Measurements from ENCODE around the gene TREML4. TPM values are rescaled to one million over a fixed set of nuclear protein-coding genes. Genes with fewer than 3 reads are reported as not detected.

Gene TREML4
- total RNA-seq, 2 experiments from 2014 or later = not detected

- H3K4me1 Mint-ChIP-seq (ENCODE audit: low read depth) = no peaks in the 10 kb centered on the region
- no peak for TF ChIP-seq CTCF (IDR thresholded peaks at IDR 0.05)
- no peak overlapping the region for H3K27ac Mint-ChIP-seq
- ChIA-PET POLR2A (no interaction called here), CTCF (no interaction called here)
- DNase-seq (no peak), ATAC-seq (no peak)
- intact Hi-C loops (cut with micrococcal nuclease) = no loop called here
- H3K9me3 Mint-ChIP-seq = peaks cover 11% of the 10 kb centered on the region
- H3K27me3 Mint-ChIP-seq = no peaks in the 10 kb centered on the region
- H3K36me3 Mint-ChIP-seq (ENCODE audit: low read depth) = peaks cover 1% of the 10 kb centered on the region
- H3K4me3 Mint-ChIP-seq = no peak overlapping the region
Measured at GRCh38 chr6:41214559-41215238, 13.4 kb upstream of the TREML4 start.

GRCh38 chr6:41215777-41216176, 12.4 kb upstream of the TREML4 start:
- no peak for TF ChIP-seq CTCF (IDR thresholded peaks at IDR 0.05)
- no peak overlapping the region for H3K27ac Mint-ChIP-seq
- CTCF ChIA-PET = no interaction called here

GRCh38 chr6:41216616-41217015, 11.5 kb upstream of the TREML4 start:
- DNase-seq (no peak), ATAC-seq (no peak)
- CTCF ChIA-PET = no interaction called here
- H3K27ac Mint-ChIP-seq = no peak overlapping the region
- peaks cover 1% of the 10 kb centered on the region for H3K36me3 Mint-ChIP-seq (ENCODE audit: low read depth)
- TF ChIP-seq CTCF (IDR thresholded peaks at IDR 0.05) = no peak
- no peaks in the 10 kb centered on the region for H3K4me1 Mint-ChIP-seq (ENCODE audit: low read depth)
- no peaks in the 10 kb centered on the region for H3K27me3 Mint-ChIP-seq
- peaks cover 14% of the 10 kb centered on the region for H3K9me3 Mint-ChIP-seq
- POLR2A ChIA-PET = no interaction called here
- no peak overlapping the region for H3K4me3 Mint-ChIP-seq
- intact Hi-C loops (cut with micrococcal nuclease) = no loop called here

More at GRCh38 chr6:41215777-41216176, 12.4 kb upstream of the TREML4 start:
- DNase-seq (no peak), ATAC-seq (no peak)
- POLR2A ChIA-PET = no interaction called here
- intact Hi-C loops (cut with micrococcal nuclease) = no loop called here
- H3K4me3 Mint-ChIP-seq = no peak overlapping the region
- no peaks in the 10 kb centered on the region for H3K4me1 Mint-ChIP-seq (ENCODE audit: low read depth)
- peaks cover 14% of the 10 kb centered on the region for H3K9me3 Mint-ChIP-seq
- no peaks in the 10 kb centered on the region for H3K27me3 Mint-ChIP-seq
- H3K36me3 Mint-ChIP-seq (ENCODE audit: low read depth) = peaks cover 1% of the 10 kb centered on the region

GRCh38 chr6:41222045-41222444, 6.1 kb upstream of the TREML4 start:
- ATAC-seq (no peak), DNase-seq (no peak)
- CTCF ChIA-PET = interaction anchor here (1.3 kb wide), 1 partner anchor 40 kb away, joined by 4 read pairs; no protein-coding TSS in a partner anchor
- POLR2A ChIA-PET = no interaction called here
- no peak for TF ChIP-seq CTCF (IDR thresholded peaks at IDR 0.05)
- H3K4me1 Mint-ChIP-seq (ENCODE audit: low read depth) = no peaks in the 10 kb centered on the region
- H3K4me3 Mint-ChIP-seq = no peak overlapping the region
- no peaks in the 10 kb centered on the region for H3K36me3 Mint-ChIP-seq (ENCODE audit: low read depth)
- peaks cover 3% of the 10 kb centered on the region for H3K9me3 Mint-ChIP-seq
- H3K27ac Mint-ChIP-seq = no peak overlapping the region
- intact Hi-C loops (cut with micrococcal nuclease) = no loop called here
- peaks cover under 1% of the 10 kb centered on the region for H3K27me3 Mint-ChIP-seq

- Mint-ChIP-seq H3K27me3 (peaks cover 2% of the 10 kb centered on the region), H3K4me1 (ENCODE audit: low read depth) (no peaks in the 10 kb centered on the region), H3K36me3 (ENCODE audit: low read depth) (no peaks in the 10 kb centered on the region), H3K27ac (no peak overlapping the region), H3K9me3 (peaks cover 3% of the 10 kb centered on the region), H3K4me3 (no peak overlapping the region)
- peak; percentile 15 for DNase-seq
- CTCF ChIA-PET = no interaction called here
- ATAC-seq = no peak
- intact Hi-C loops (cut with micrococcal nuclease) = no loop called here
- POLR2A ChIA-PET = no interaction called here
- no peak for TF ChIP-seq CTCF (IDR thresholded peaks at IDR 0.05)
Measured at GRCh38 chr6:41222513-41222912, 5.6 kb upstream of the TREML4 start.

Data from activated CD8-positive, alpha-beta T cell treated with anti-CD3 and anti-CD28 coated beads for 36 hours (primary cell).